NB4 (cell line): ENCODE measurements around the gene SPIN1.

Experiments
- DNase-seq: peaks from one replicate; pipeline ENCODE4 v3.0.0; 2010; ENCODE audit warnings: low read depth
- H3K4me3 ChIP-seq: one replicate; pipeline ENCODE4 v1.5.1; 2011; ENCODE audit warnings: mild to moderate bottlenecking, low read depth, low read length, moderate library complexity
- MYC ChIP-seq: IDR thresholded peaks from 2 replicates; pipeline ENCODE4 v1.6.1; 2011; ENCODE audit warnings: low read depth, low read length
- POLR2A ChIP-seq: IDR thresholded peaks from 2 replicates; pipeline ENCODE4 v1.6.1; 2011; ENCODE audit warnings: mild to moderate bottlenecking; ENCODE audit not compliant: insufficient read length; ENCODE audit errors: extremely low read depth
- TF ChIP-seq, protein P1 (sequence below): IDR thresholded peaks from one replicate; pipeline ENCODE4 v1.5.1; 2012; ENCODE audit warnings: low read depth, low read length
- TF ChIP-seq, protein P2 (sequence below): IDR thresholded peaks from 2 replicates; pipeline ENCODE4 v1.6.1; 2011; ENCODE audit warnings: low read depth, low read length

The SPIN1 gene

DNA sequence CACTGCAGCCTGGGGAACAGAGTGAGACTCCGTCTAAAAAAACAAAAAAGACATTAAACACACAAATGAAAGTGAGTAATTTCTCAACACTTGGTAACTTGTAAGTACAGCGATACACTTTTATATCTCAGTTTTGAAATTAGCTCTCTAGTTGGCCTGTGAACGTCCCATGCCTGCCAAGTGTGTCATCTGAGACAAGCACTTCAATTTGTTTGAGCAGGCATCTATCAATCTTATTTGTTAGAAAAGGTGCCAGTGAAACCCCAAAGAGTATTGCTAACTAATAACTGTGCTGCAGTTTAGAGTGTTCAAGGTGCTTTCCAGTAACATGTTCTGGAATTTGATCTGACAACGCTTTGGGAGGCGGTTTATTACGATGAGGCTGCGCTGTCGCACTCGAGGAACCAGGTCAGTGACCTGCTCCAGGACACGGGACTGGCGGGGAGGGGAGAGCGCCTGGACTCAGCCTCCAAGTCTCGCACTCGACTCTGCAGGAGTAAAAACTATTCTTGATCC is 1.1 kb upstream of the SPIN1 start:
- TF ChIP-seq POLR2A (no peak), MYC (no peak)
- TF ChIP-seq, protein P1, sequence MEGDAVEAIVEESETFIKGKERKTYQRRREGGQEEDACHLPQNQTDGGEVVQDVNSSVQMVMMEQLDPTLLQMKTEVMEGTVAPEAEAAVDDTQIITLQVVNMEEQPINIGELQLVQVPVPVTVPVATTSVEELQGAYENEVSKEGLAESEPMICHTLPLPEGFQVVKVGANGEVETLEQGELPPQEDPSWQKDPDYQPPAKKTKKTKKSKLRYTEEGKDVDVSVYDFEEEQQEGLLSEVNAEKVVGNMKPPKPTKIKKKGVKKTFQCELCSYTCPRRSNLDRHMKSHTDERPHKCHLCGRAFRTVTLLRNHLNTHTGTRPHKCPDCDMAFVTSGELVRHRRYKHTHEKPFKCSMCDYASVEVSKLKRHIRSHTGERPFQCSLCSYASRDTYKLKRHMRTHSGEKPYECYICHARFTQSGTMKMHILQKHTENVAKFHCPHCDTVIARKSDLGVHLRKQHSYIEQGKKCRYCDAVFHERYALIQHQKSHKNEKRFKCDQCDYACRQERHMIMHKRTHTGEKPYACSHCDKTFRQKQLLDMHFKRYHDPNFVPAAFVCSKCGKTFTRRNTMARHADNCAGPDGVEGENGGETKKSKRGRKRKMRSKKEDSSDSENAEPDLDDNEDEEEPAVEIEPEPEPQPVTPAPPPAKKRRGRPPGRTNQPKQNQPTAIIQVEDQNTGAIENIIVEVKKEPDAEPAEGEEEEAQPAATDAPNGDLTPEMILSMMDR, result no peak
- TF ChIP-seq, protein P2, sequence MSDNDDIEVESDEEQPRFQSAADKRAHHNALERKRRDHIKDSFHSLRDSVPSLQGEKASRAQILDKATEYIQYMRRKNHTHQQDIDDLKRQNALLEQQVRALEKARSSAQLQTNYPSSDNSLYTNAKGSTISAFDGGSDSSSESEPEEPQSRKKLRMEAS, result no peak
- DNase-seq, result no peak
- peak overlapping the region; percentile 78 for H3K4me3 ChIP-seq

DNA sequence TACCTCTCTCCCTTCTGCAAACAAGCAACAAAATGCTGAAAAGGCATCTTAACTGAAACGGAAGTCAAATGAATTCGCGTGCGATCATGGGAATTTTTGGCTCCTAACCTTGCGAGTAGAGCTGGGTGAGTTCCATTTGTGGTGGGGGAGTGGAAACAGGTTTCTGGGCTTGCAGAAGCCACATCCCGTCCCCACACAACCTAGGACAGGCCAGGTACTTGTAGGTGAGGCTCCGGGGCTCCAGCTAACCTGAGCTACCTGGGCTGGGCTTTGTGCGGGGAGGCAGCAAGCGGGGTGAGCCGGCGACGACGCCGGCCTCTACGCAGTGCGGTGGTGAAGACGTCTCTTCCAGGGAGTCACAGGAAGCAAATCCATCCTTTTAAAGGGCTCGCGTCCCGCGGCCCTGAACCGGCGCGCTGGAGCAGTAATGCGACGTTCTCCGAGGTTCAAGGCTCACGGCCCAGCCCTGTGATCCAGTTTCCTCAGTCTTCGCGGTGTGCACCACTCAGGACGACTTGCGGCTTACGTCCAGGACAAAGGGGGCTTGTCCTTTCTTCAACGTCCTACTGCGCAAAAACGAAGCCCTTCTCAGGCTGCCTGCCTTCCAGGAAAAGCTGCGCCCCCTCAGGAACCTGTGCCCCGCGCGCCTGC is 567 bp upstream of the SPIN1 start:
- DNase-seq, result peak; percentile 53
- peak overlapping the region; percentile 78 for H3K4me3 ChIP-seq
- TF ChIP-seq, protein P2, result no peak
- TF ChIP-seq, protein P1, result no peak
- TF ChIP-seq POLR2A (no peak), MYC (no peak)

DNA sequence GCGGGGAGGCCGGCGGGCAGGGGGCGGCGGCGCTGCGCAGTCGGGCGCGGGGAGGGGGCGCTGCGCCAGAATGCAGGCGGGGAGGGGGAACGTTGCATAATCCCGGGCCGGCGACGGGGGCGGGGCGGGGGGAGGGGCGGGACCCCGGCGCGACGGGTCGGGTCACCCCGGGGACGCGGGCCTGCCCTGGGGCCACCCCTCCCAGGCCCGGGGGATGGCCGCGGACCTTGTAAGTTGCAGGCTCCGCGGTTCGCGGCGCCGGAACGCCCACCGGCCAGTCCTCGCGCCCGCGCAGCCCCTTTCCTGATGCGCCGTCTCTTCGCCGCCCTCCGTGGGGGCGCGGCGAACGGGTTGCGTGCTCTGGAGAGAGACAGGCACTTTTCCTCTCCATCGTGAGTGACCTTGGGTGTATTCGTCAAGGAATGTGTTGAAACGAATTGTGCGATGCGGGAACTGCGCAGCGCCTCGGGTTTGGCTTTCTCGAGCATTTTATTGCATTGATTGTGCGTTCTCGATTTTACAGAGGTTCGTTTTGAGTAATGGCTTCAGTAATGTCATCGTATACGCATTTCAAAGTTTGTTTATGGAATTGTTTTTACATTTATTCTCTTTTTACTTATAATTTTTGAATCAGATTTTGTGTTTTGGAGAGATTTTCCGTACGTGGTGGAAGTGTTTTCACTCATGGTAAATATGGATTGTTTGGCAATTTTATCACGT is 802 bp downstream of the SPIN1 start:
- DNase-seq, result peak; percentile 77
- H3K4me3 ChIP-seq, result peak overlapping the region; percentile 71
- TF ChIP-seq, protein P2, result no peak
- TF ChIP-seq, protein P1, result no peak
- no peak for TF ChIP-seq MYC
- no peak for TF ChIP-seq POLR2A

DNA sequence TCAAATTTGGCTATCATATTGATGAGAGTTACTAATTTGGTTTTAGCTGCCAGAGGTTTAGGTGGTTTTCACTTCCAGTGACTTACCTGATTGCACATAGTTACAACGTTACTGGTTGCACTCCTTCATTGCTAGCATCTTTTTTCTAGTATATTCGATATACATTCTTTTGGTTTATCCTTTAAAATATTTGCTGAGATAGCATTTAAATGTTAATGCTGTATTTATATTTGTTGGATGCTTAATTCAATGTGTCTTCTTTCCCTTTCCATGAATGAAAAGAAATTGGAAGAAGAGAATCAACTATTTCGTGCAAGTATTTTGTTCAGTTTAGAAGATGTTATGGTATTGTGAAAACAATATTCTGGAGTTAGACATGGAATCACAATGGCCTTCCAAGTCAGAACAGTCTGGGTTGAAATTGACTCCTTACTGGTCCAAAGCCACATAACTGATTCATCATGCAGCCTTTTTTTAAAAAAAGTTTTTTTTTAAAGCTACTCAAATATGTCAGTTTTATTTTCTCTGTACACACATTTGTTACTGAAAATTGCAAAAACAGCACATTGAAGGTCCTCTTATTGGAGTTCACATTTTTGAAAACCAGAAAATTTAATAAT is 2.2 kb downstream of the SPIN1 start:
- TF ChIP-seq POLR2A (no peak), MYC (no peak)
- TF ChIP-seq, protein P2, result no peak
- TF ChIP-seq, protein P1, result no peak
- H3K4me3 ChIP-seq, result no peak overlapping the region
- DNase-seq, result no peak

DNA sequence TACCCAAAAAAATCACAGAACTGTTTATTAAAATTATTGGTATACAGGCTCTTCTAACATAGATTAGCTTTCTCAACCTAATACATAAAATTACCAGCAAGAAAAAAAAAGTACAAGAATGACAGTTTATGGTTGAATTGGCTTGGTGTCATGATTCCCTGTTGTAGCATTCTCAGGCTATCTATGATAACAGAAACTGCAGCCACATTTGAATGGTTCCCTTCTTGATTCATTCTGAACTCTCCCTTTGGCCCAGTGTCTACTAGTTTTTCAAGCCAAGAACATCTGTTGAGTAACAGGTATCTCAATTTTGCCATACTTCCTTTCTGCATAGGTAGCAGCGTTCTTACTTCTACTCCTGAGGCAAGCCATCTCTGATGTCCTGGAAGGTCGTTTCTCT is 3.0 kb downstream of the SPIN1 start:
- no peak for DNase-seq
- no peak for TF ChIP-seq POLR2A
- H3K4me3 ChIP-seq, result no peak overlapping the region

DNA sequence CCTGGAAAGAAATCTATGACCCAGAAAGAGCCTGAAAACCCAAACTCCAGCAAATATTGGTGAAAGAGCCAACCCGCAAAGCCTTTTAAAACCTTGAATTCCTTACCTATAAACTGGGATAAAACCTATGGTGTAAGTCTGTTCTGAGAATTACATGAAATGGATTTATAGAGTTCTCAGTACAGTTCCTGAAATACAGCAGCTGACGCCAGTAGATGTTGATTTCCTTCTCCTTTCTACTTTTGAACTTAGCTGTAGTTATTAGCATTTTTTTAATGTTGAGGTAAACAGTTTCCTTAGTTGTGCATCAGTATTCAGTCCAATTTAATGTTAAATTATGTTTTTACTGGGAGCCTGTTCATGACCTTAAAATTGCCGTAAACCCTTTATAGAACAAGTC is 3.7 kb downstream of the SPIN1 start:
- TF ChIP-seq MYC (no peak), POLR2A (no peak)
- TF ChIP-seq, protein P2, result no peak
- TF ChIP-seq, protein P1, result no peak
- no peak for DNase-seq
- H3K4me3 ChIP-seq, result no peak overlapping the region
